GM21737 (cell line): ENCODE results near the gene SMIM12.
"Not testable (repeated sequence)": the region's sequence is repeated elsewhere in the genome, so short reads cannot be mapped to it uniquely, and the experiment has no call there.

Source experiments
- ATAC-seq: cut with Tn5 transposase; IDR thresholded peaks from one replicate; pipeline ENCODE4 v1.9.1; 2021; ENCODE audit warnings: mild to moderate bottlenecking, moderate library complexity; ENCODE audit not compliant: unreplicated experiment

SMIM12 gene

GRCh38 chr1:34845131-34845901 is 14.2 kb downstream of the SMIM12 start:
- no peak for ATAC-seq

- no peak for ATAC-seq
Measured at GRCh38 chr1:34844252-34844634, 15.3 kb downstream of the SMIM12 start.

- no peak for ATAC-seq
Measured at GRCh38 chr1:34843392-34844251, 15.9 kb downstream of the SMIM12 start.

- ATAC-seq = no peak
Measured at GRCh38 chr1:34842952-34843371, 16.6 kb downstream of the SMIM12 start.

- no peak for ATAC-seq
Measured at GRCh38 chr1:34842073-34842472, 17.5 kb downstream of the SMIM12 start.

- no peak for ATAC-seq
Measured at GRCh38 chr1:34840426-34840825, 19.1 kb downstream of the SMIM12 start.

- no peak for ATAC-seq
Measured at GRCh38 chr1:34839526-34840305, 19.8 kb downstream of the SMIM12 start.

- ATAC-seq = no peak
Measured at GRCh38 chr1:34833711-34834110, 25.8 kb downstream of the SMIM12 start.

- no peak for ATAC-seq
Measured at GRCh38 chr1:34831721-34832246, 27.8 kb downstream of the SMIM12 start.

- ATAC-seq = no peak
Measured at GRCh38 chr1:34829250-34829649, 30.3 kb downstream of the SMIM12 start.

- no peak for ATAC-seq
Measured at GRCh38 chr1:34828611-34829010, 30.9 kb downstream of the SMIM12 start.

GRCh38 chr1:34827341-34827941 is 32.1 kb downstream of the SMIM12 start:
- no peak for ATAC-seq

- ATAC-seq = no peak
Measured at GRCh38 chr1:34825455-34826091, 34.0 kb downstream of the SMIM12 start.

GRCh38 chr1:34824817-34825454 is 34.6 kb downstream of the SMIM12 start:
- no peak for ATAC-seq

GRCh38 chr1:34822202-34822601 is 37.3 kb downstream of the SMIM12 start:
- no peak for ATAC-seq

GRCh38 chr1:34818862-34819261 is 40.7 kb downstream of the SMIM12 start:
- ATAC-seq = not testable (repeated sequence)

- no peak for ATAC-seq
Measured at GRCh38 chr1:34816778-34817177, 42.8 kb downstream of the SMIM12 start.

GRCh38 chr1:34816332-34816731 is 43.2 kb downstream of the SMIM12 start:
- no peak for ATAC-seq

GRCh38 chr1:34810781-34811180 is 48.8 kb downstream of the SMIM12 start:
- ATAC-seq = not testable (repeated sequence)
